Lung (tissue), 12 donors: ENCODE data around the gene PHLPP1. TPM values are rescaled to one million over a fixed set of nuclear protein-coding genes. Genes with fewer than 3 reads are reported as not detected.

Experiments used
- ATAC-seq: fragments of 200-7000 bp; cut with Tn5 transposase; one replicate; pipeline ENCODE4 v1.9.1; 2020; ENCODE audit warnings: moderate number of reproducible peaks; ENCODE audit not compliant: insufficient read depth, low FRiP score
- DNase-seq, 3 donors: peaks; one replicate each; pipeline ENCODE4 v3.0.0-alpha.2; 2013 to 2017
- H3K27ac ChIP-seq, 2 donors: one replicate each; pipeline ENCODE4 v1.5.1; 2013; ENCODE audit warnings: mild to moderate bottlenecking in 2 of 2, moderate library complexity in 2 of 2, control low read depth in 1 of 2, inconsistent platforms in 1 of 2, low read depth in 1 of 2, low read length in 1 of 2
- H3K27me3 ChIP-seq, 3 donors: one replicate each; pipeline ENCODE4 v1.5.1; 2013; ENCODE audit warnings: low read length in 2 of 3; ENCODE audit not compliant: control insufficient read depth in 3 of 3, insufficient read depth in 3 of 3
- H3K36me3 ChIP-seq, 4 donors: one replicate each; pipeline ENCODE4 v1.5.1; 2013; ENCODE audit warnings: low read length in 4 of 4, mild to moderate bottlenecking in 1 of 4, moderate library complexity in 1 of 4; ENCODE audit not compliant: control insufficient read depth in 4 of 4, insufficient read depth in 4 of 4
- H3K4me1 ChIP-seq, 5 donors: one replicate each; pipeline ENCODE4 v1.5.1; 2013; ENCODE audit warnings: low read length in 5 of 5, mild to moderate bottlenecking in 2 of 5, moderate library complexity in 1 of 5; ENCODE audit not compliant: control insufficient read depth in 5 of 5, insufficient read depth in 5 of 5
- H3K4me3 ChIP-seq: one replicate; pipeline ENCODE4 v1.5.1; 2013; ENCODE audit warnings: mild to moderate bottlenecking, control low read depth, moderate library complexity
- H3K9ac ChIP-seq, 2 donors: one replicate each; pipeline ENCODE4 v1.5.1; 2013; ENCODE audit warnings: low read length in 2 of 2, control low read depth in 1 of 2; ENCODE audit not compliant: insufficient read depth in 1 of 2
- H3K9me3 ChIP-seq, 4 donors: one replicate each; pipeline ENCODE4 v1.5.1; 2013; ENCODE audit warnings: low read length in 3 of 4, mild to moderate bottlenecking in 1 of 4, moderate library complexity in 1 of 4; ENCODE audit not compliant: control insufficient read depth in 4 of 4, insufficient read depth in 3 of 4
- WGBS, 2 donors: extraction: QIAGEN DNeasy Blood & Tissue Kit; methylation state at CpG; one replicate each; pipeline ENCODE4 v1.1.7; 2013; 5-methylcytosine and 5-hydroxymethylcytosine counted together
- polyA plus RNA-seq, 2 donors: library from polyadenylated mRNA; stranded (reverse); fragments of 200-250 nt; gene quantifications; one replicate each; pipeline ENCODE4 v1.2.1, GENCODE V29; 2013
- total RNA-seq, 2 donors: library from RNA; depleted of rRNA in 1 of 2; stranded (reverse); fragments of >200 nt in 1 of 2; gene quantifications; one replicate each; pipeline ENCODE4 v1.2.1, GENCODE V29; 2014 to 2021
- TF ChIP-seq, protein P1 (sequence below): IDR thresholded peaks from 2 replicates; pipeline ENCODE4 v1.5.1; 2012; ENCODE audit warnings: mild to moderate bottlenecking; ENCODE audit errors: control extremely low read depth, extremely low read depth
- donor health status: control.
- donor health status: control.
- donor health status: Bipolar disorder and iron deficiency.
- donor health status: healthy.
- donor health status: DM: yes; HTN: yes; CAD: no.

PHLPP1 gene
- total and polyA plus RNA-seq, 4 donors = 2.3 to 29.2 (median 7.9) TPM

DNA sequence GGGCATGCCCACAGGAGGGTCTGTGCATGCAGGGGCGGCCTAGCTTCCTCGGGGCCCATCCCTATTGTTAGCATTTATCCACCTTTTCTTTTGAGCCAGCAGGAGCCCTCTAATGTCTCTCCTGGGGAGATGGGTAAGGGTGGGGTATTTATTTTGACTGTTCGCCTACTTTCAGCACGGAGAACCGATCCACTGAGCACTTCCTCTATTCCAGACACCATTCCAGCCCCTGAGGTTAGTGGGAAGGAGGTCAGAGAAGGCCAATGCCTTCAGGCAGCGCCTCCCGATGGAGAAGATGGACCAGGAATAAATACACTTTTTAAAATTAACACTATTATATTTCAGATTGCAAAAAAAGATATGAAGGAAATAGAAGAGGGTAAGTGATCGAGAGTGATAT is 276.0 kb downstream of the PHLPP1 start:
- Histone ChIP-seq H3K27ac (no peak overlapping the region), H3K9ac (no peak overlapping the region), H3K4me3 (no peak overlapping the region), H3K36me3 (no peaks in the 10 kb centered on the region), H3K27me3 (peaks cover 0 to 3% (median 0%) of the 10 kb centered on the region in 3 donors), H3K4me1 (no peaks in the 10 kb centered on the region), H3K9me3 (peaks cover 0 to 1% (median 0%) of the 10 kb centered on the region in 4 donors)
- WGBS, 2 donors = 94 to 95% methylated on average over 8 of the region's 8 CpGs
- TF ChIP-seq, protein P1, sequence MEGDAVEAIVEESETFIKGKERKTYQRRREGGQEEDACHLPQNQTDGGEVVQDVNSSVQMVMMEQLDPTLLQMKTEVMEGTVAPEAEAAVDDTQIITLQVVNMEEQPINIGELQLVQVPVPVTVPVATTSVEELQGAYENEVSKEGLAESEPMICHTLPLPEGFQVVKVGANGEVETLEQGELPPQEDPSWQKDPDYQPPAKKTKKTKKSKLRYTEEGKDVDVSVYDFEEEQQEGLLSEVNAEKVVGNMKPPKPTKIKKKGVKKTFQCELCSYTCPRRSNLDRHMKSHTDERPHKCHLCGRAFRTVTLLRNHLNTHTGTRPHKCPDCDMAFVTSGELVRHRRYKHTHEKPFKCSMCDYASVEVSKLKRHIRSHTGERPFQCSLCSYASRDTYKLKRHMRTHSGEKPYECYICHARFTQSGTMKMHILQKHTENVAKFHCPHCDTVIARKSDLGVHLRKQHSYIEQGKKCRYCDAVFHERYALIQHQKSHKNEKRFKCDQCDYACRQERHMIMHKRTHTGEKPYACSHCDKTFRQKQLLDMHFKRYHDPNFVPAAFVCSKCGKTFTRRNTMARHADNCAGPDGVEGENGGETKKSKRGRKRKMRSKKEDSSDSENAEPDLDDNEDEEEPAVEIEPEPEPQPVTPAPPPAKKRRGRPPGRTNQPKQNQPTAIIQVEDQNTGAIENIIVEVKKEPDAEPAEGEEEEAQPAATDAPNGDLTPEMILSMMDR = no peak
- ATAC-seq (no peak), DNase-seq (no peak)

DNA sequence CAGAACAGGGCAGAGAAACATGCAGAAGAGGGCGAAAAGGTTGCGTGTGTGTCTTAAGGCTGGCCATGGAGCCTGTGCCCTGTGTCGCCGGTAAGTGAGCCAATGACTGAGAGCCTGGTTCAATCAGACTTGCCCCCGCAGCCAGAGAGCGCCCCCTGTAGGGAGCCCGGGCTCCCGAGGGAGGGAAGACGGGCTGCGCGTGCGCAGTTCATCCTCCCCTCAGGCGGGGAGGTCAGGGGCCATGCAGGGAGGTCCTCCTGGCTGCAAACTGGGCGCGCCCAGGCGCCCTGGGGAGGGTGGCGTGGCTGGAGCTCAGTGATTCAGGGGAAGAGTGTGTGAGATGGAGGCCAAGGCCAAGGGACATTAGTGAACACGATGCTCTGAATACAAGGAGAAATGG is 276.6 kb downstream of the PHLPP1 start:
- Histone ChIP-seq H3K27me3 (peaks cover 0 to 3% (median 0%) of the 10 kb centered on the region in 3 donors), H3K27ac (no peak overlapping the region), H3K4me1 (no peaks in the 10 kb centered on the region), H3K36me3 (no peaks in the 10 kb centered on the region), H3K9ac (no peak overlapping the region), H3K4me3 (no peak overlapping the region), H3K9me3 (peaks cover 0 to 1% (median 0%) of the 10 kb centered on the region in 4 donors)
- DNase-seq (no peak), ATAC-seq (no peak)
- TF ChIP-seq, protein P1 = no peak
- 96 to 97% methylated on average over 18 of the region's 18 CpGs for WGBS, 2 donors

DNA sequence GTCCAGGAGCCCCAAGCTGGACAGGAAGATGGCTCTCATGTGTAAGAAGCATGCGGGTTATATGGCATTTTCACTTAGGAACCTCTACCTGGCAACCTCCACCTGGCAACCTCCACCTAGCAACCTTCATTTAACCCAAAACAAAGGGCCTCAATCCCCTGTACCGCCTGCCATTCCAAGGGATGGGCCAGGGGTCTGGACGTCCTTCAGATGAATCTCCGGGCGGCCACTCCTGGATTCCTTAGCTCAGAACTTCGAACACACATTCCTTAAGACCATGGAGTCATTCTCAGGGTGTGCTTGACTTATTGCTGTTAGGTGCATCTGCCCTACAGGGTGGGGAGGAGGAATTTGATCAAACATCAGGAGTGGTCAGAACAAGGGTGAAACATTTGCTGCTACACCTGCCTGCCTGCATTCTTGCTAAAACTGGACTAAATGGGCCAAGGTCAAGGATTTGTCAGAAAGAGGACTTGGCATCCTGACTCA is 277.6 kb downstream of the PHLPP1 start:
- ATAC-seq (no peak), DNase-seq (no peak)
- Histone ChIP-seq H3K9me3 (no peaks in the 10 kb centered on the region), H3K27me3 (no peaks in the 10 kb centered on the region), H3K4me1 (no peaks in the 10 kb centered on the region), H3K9ac (no peak overlapping the region), H3K4me3 (no peak overlapping the region), H3K36me3 (no peaks in the 10 kb centered on the region), H3K27ac (no peak overlapping the region)
- TF ChIP-seq, protein P1 = no peak
- 81 to 98% methylated on average over 6 of the region's 6 CpGs for WGBS, 2 donors

DNA sequence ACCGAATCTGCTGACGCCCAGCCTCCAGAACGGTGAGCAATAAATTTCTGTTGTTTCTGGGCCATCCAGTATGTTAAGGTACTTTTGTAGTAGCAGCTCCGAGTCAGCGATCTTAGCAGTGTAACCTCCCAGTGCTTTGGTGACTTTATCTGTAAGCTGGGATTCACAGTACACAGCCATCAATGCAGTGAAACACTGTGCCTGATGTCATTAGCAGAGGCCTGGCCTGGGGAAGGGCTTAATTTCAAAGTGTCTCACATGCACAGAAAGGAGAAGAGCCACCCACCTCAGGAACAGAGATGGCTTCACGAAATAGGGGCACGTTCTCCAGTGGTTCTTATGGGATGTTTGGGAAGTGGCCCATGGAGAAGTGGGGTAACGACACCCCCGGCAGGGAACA is 281.2 kb downstream of the PHLPP1 start:
- no peaks in the 10 kb centered on the region for H3K9me3 ChIP-seq
- DNase-seq (no peak), ATAC-seq (no peak)
- H3K27me3 ChIP-seq = no peaks in the 10 kb centered on the region
- H3K9ac ChIP-seq = no peak overlapping the region
- no peak overlapping the region for H3K27ac ChIP-seq
- 73 to 76% methylated on average over 9 of the region's 9 CpGs for WGBS, 2 donors
- TF ChIP-seq, protein P1 = no peak
- H3K4me3 ChIP-seq = no peak overlapping the region
- no peaks in the 10 kb centered on the region for H3K36me3 ChIP-seq
- peaks cover 0 to 5% (median 0%) of the 10 kb centered on the region in 5 donors for H3K4me1 ChIP-seq
